AG04449 (cell line): ENCODE results near the gene VAMP4.

Experiments
- CTCF ChIA-PET: fragments of 350-600 bp; formaldehyde crosslinking; extraction: SDS; loops from one replicate; lab custom pipeline; 2021; ENCODE audit warnings: antibody characterized with exemption; lab: Yijun Ruan, JAX
- POLR2A ChIA-PET: fragments of 400-600, 350-600 bp; formaldehyde crosslinking; extraction: SDS; loops from one replicate; lab custom pipeline; 2020; ENCODE audit warnings: antibody characterized with exemption, inconsistent platforms; lab: Yijun Ruan, JAX
- DNase-seq: peaks from one replicate; pipeline ENCODE4 v3.0.0-alpha.2; 2010; ENCODE audit warnings: low read depth, low spot score
- H3K4me3 ChIP-seq: 2 replicates; pipeline ENCODE4 v1.5.1; 2011; ENCODE audit warnings: low read depth, mild to moderate bottlenecking, control low read depth, low read length
- TF ChIP-seq, protein P1 (sequence below): IDR thresholded peaks from one replicate; pipeline ENCODE4 v1.5.1; 2011; ENCODE audit warnings: mild to moderate bottlenecking, moderate library complexity, low read length, control low read depth, inconsistent platforms; ENCODE audit not compliant: insufficient read depth; ENCODE audit errors: missing control alignments

VAMP4 gene

GRCh38 chr1:171756856-171757255, 15.0 kb upstream of the VAMP4 start:
- TF ChIP-seq, protein P1, sequence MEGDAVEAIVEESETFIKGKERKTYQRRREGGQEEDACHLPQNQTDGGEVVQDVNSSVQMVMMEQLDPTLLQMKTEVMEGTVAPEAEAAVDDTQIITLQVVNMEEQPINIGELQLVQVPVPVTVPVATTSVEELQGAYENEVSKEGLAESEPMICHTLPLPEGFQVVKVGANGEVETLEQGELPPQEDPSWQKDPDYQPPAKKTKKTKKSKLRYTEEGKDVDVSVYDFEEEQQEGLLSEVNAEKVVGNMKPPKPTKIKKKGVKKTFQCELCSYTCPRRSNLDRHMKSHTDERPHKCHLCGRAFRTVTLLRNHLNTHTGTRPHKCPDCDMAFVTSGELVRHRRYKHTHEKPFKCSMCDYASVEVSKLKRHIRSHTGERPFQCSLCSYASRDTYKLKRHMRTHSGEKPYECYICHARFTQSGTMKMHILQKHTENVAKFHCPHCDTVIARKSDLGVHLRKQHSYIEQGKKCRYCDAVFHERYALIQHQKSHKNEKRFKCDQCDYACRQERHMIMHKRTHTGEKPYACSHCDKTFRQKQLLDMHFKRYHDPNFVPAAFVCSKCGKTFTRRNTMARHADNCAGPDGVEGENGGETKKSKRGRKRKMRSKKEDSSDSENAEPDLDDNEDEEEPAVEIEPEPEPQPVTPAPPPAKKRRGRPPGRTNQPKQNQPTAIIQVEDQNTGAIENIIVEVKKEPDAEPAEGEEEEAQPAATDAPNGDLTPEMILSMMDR, result no peak
- no peak overlapping the region for H3K4me3 ChIP-seq
- no peak for DNase-seq
- POLR2A ChIA-PET, result no interaction called here
- CTCF ChIA-PET, result no interaction called here

DNA sequence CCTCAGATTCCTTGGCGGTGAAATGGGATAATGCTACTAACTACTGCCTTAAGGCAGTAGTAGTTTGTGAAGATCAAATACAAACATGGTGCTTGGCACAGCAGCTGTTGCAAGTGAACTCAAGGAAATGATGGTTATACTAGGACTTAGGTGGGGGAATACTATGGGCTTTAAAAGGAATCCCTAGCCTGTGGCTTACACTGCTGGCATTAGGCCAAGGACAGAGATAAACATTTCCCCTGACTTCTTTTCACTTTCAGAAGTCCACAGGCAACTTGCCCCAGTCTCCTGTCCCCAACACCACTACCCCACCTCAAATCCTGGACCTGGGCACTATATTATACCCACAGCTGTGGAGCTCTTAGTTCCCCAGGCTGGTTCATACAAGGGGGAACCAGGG, 13.1 kb upstream of the VAMP4 start:
- TF ChIP-seq, protein P1, result no peak
- CTCF ChIA-PET, result interaction anchor here (0.6 to 0.7 kb wide), 2 partner anchors 12 to 231 kb away, joined by 3 read pairs; no protein-coding TSS in a partner anchor
- DNase-seq, result no peak
- H3K4me3 ChIP-seq, result no peak overlapping the region
- POLR2A ChIA-PET, result no interaction called here

DNA sequence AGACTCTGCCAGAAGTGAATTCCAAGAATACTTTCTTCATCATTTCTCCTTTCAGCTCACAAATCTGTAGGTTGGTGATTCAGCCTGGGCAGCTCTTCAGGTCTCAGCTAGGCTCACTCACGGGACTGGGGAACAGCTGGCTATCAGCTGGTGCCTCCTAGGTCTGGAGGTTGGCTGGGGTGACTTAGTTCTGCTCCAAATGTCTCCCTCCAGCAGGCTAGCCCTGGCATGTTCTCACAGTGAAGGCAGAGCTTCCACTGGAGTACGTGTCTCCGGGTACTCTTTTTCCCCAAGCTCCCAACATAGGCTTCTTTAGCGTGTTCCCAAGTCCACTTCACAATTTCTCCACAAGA, 12.5 kb upstream of the VAMP4 start:
- H3K4me3 ChIP-seq, result no peak overlapping the region
- CTCF ChIA-PET, result interaction anchor here (0.7 to 1.3 kb wide), 2 partner anchors 11 to 13 kb away, joined by 3 read pairs; no protein-coding TSS in a partner anchor
- TF ChIP-seq, protein P1, result no peak
- POLR2A ChIA-PET, result no interaction called here
- DNase-seq, result no peak

GRCh38 chr1:171753685-171754352, 12.0 kb upstream of the VAMP4 start:
- CTCF ChIA-PET, result interaction anchor here (1.3 kb wide), 1 partner anchor 10 kb away, joined by 3 read pairs; no protein-coding TSS in a partner anchor

GRCh38 chr1:171753182-171753581, 11.3 kb upstream of the VAMP4 start:
- ChIA-PET CTCF (interaction anchor here (1.3 kb wide), 1 partner anchor 10 kb away, joined by 3 read pairs; no protein-coding TSS in a partner anchor), POLR2A (no interaction called here)
- H3K4me3 ChIP-seq, result no peak overlapping the region
- TF ChIP-seq, protein P1, result no peak
- no peak for DNase-seq

More at GRCh38 chr1:171753685-171754352, 12.0 kb upstream of the VAMP4 start:
- POLR2A ChIA-PET, result no interaction called here
- H3K4me3 ChIP-seq, result no peak overlapping the region
- DNase-seq, result no peak
- TF ChIP-seq, protein P1, result no peak

DNA sequence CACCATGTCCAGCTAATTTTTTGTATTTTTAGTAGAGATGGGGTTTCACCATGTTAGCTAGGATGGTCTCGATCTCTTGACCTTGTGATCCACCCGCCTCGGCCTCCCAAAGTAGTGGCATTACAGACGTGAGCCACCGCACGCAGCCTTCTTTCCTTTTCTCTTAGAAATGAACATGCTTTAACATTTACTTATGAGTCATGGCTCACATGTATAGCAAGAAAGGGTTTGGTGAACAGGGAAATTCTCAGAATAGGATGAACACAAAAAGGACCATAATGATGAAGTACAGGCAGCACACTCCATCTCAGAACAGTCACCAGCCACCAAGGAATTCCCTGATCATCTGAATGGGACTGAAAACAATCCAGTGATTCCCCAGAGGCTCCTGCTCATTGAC, 9.4 kb upstream of the VAMP4 start:
- DNase-seq, result no peak
- TF ChIP-seq, protein P1, result no peak
- ChIA-PET CTCF (interaction anchor here (1.6 kb wide), 1 partner anchor 8 kb away, joined by 3 read pairs; no protein-coding TSS in a partner anchor), POLR2A (no interaction called here)
- no peak overlapping the region for H3K4me3 ChIP-seq
